Type B pancreatic cell (in vitro differentiated cells): ENCODE measurements around the gene SLCO2A1. TPM values are rescaled to one million over a fixed set of nuclear protein-coding genes. Genes with fewer than 3 reads are reported as not detected.

Source experiments
- DNase-seq: peaks from one replicate; pipeline ENCODE4 v3.0.0; 2021; ENCODE audit warnings: mixed read lengths; ENCODE audit not compliant: unreplicated experiment; ENCODE audit errors: extremely low spot score
- H3K27ac Mint-ChIP-seq: 2 replicates; pipeline ENCODE4 v1.8.0; 2021; ENCODE audit warnings: mild to moderate bottlenecking, mixed read lengths
- H3K27me3 Mint-ChIP-seq: 2 replicates; pipeline ENCODE4 v1.8.0; 2021; ENCODE audit warnings: mixed read lengths
- H3K36me3 Mint-ChIP-seq: 2 replicates; pipeline ENCODE4 v1.8.0; 2021; ENCODE audit warnings: mixed read lengths
- H3K4me1 Mint-ChIP-seq: one replicate; pipeline ENCODE4 v1.8.0; 2021; ENCODE audit warnings: mixed read lengths; ENCODE audit not compliant: unreplicated experiment
- H3K4me3 Mint-ChIP-seq: 2 replicates; pipeline ENCODE4 v1.8.0; 2021; ENCODE audit warnings: mild to moderate bottlenecking, mixed read lengths
- H3K9me3 Mint-ChIP-seq: 2 replicates; pipeline ENCODE4 v1.8.0; 2021; ENCODE audit warnings: mixed read lengths
- CTCF ChIP-seq: fragments of 200-600 bp; sonication (generic); conservative IDR thresholded peaks from 2 replicates; pipeline ENCODE4 v1.5.0; 2021; ENCODE audit warnings: antibody characterized with exemption, mild to moderate bottlenecking
- total RNA-seq: library from RNA; stranded (reverse); gene quantifications from 2 replicates; pipeline ENCODE4 v1.2.1, GENCODE V29; 2021; ENCODE audit warnings: low replicate concordance

The SLCO2A1 gene
- total RNA-seq, 1 donor from 2014 or later = 3.8 TPM

GRCh38 chr3:133921592-133921991 is 108.1 kb downstream of the SLCO2A1 start:
- no peaks in the 10 kb centered on the region for H3K9me3 Mint-ChIP-seq
- no peaks in the 10 kb centered on the region for H3K36me3 Mint-ChIP-seq
- H3K27ac Mint-ChIP-seq = no peak overlapping the region
- no peak for TF ChIP-seq CTCF
- H3K4me3 Mint-ChIP-seq = no peak overlapping the region
- DNase-seq = no peak
- no peaks in the 10 kb centered on the region for H3K4me1 Mint-ChIP-seq
- peaks cover 8% of the 10 kb centered on the region for H3K27me3 Mint-ChIP-seq

- no peaks in the 10 kb centered on the region for H3K36me3 Mint-ChIP-seq
- H3K4me1 Mint-ChIP-seq = peaks cover 4% of the 10 kb centered on the region
- no peak overlapping the region for H3K4me3 Mint-ChIP-seq
- no peaks in the 10 kb centered on the region for H3K9me3 Mint-ChIP-seq
- peaks cover 5% of the 10 kb centered on the region for H3K27me3 Mint-ChIP-seq
- H3K27ac Mint-ChIP-seq = no peak overlapping the region
- no peak for TF ChIP-seq CTCF
- no peak for DNase-seq
These were observed 112.6 kb downstream of the SLCO2A1 start for GRCh38 chr3:133917144-133917543.

- DNase-seq = no peak
These were observed 113.8 kb downstream of the SLCO2A1 start for GRCh38 chr3:133915685-133916658.

GRCh38 chr3:133914839-133915600 is 114.7 kb downstream of the SLCO2A1 start:
- peaks cover 4% of the 10 kb centered on the region for H3K4me1 Mint-ChIP-seq
- H3K36me3 Mint-ChIP-seq = no peaks in the 10 kb centered on the region
- no peaks in the 10 kb centered on the region for H3K9me3 Mint-ChIP-seq
- no peak for DNase-seq
- no peak overlapping the region for H3K4me3 Mint-ChIP-seq
- H3K27ac Mint-ChIP-seq = no peak overlapping the region
- H3K27me3 Mint-ChIP-seq = peaks cover 5% of the 10 kb centered on the region
- TF ChIP-seq CTCF = no peak

More at GRCh38 chr3:133915685-133916658, 113.8 kb downstream of the SLCO2A1 start:
- peak overlapping the region; percentile 27 for H3K27ac Mint-ChIP-seq
- TF ChIP-seq CTCF = no peak
- H3K36me3 Mint-ChIP-seq = no peaks in the 10 kb centered on the region
- peaks cover 5% of the 10 kb centered on the region for H3K27me3 Mint-ChIP-seq
- H3K4me3 Mint-ChIP-seq = peak overlapping the region; percentile 8
- H3K4me1 Mint-ChIP-seq = peaks cover 4% of the 10 kb centered on the region
- no peaks in the 10 kb centered on the region for H3K9me3 Mint-ChIP-seq

- DNase-seq = no peak
- TF ChIP-seq CTCF = peak; percentile 56
- no peaks in the 10 kb centered on the region for H3K36me3 Mint-ChIP-seq
- H3K4me3 Mint-ChIP-seq = no peak overlapping the region
- no peaks in the 10 kb centered on the region for H3K9me3 Mint-ChIP-seq
- H3K27me3 Mint-ChIP-seq = peaks cover 4% of the 10 kb centered on the region
- H3K27ac Mint-ChIP-seq = no peak overlapping the region
- H3K4me1 Mint-ChIP-seq = no peaks in the 10 kb centered on the region
These were observed 119.3 kb downstream of the SLCO2A1 start for GRCh38 chr3:133910422-133910821.
